ENCODE data around the gene PFN1.

DNA sequence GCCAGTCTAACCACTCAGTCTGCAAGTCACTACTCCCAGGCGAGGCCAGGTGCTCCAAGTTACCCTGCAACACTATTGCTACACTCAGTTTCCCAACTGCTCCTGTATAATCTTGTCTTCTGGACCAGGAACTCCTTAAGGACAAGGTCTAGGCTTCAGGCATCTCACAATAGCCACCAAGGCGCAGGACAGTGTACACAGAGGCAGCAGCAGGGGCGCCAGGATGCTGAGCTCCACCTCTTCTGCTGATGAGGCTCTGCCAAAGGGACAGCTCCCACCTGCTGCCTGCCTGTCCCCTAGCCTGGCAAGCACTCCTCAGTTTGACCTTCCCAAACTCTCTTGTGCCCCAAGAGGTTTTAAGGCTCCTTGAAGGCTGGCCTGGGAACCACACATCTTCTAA lies 11.9 kb downstream of the PFN1 start:
- TF ChIP-seq, protein P1, sequence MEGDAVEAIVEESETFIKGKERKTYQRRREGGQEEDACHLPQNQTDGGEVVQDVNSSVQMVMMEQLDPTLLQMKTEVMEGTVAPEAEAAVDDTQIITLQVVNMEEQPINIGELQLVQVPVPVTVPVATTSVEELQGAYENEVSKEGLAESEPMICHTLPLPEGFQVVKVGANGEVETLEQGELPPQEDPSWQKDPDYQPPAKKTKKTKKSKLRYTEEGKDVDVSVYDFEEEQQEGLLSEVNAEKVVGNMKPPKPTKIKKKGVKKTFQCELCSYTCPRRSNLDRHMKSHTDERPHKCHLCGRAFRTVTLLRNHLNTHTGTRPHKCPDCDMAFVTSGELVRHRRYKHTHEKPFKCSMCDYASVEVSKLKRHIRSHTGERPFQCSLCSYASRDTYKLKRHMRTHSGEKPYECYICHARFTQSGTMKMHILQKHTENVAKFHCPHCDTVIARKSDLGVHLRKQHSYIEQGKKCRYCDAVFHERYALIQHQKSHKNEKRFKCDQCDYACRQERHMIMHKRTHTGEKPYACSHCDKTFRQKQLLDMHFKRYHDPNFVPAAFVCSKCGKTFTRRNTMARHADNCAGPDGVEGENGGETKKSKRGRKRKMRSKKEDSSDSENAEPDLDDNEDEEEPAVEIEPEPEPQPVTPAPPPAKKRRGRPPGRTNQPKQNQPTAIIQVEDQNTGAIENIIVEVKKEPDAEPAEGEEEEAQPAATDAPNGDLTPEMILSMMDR (IDR thresholded peaks at IDR 0.05) = no peak
- TF ChIP-seq POLR2A (IDR thresholded peaks at IDR 0.05) = no peak

All from ovary (tissue), 3 donors.